Uterus (tissue), 2 donors: Measurements from ENCODE around the gene SLC25A30.

Experiments
- CTCF ChIP-seq, 4 experiments: fragments of 200-600 bp in 2 of 4; fragments of 450-650 bp in 2 of 4; sonication (generic) in 2 of 4; IDR thresholded peaks; one replicate each; pipeline ENCODE4 v1.5.1; 2016 to 2019; ENCODE audit warnings: antibody characterized with exemption in 4 of 4, mild to moderate bottlenecking in 2 of 4, moderate library complexity in 1 of 4
- POLR2A ChIP-seq, 2 donors: fragments of 450-650 bp; IDR thresholded peaks; one replicate each; pipeline ENCODE4 v1.6.1; 2016; ENCODE audit warnings: antibody characterized with exemption in 2 of 2, mild to moderate bottlenecking in 1 of 2, moderate library complexity in 1 of 2

- TF ChIP-seq CTCF (IDR thresholded peaks at IDR 0.05) (no peak), POLR2A (IDR thresholded peaks at IDR 0.05) (no peak)
These were observed 21.7 kb upstream of the SLC25A30 start for GRCh38 chr13:45439781-45440462.
